CD14-positive monocyte (primary cell): Measurements from ENCODE around the gene PTX3. TPM values are rescaled to one million over a fixed set of nuclear protein-coding genes. Genes with fewer than 3 reads are reported as not detected.

ENCODE experiments used
- DNase-seq, 3 donors: peaks; one replicate each; pipeline ENCODE4 v3.0.0-alpha.2; 2011 to 2022
- H2AFZ ChIP-seq: 2 replicates; pipeline ENCODE4 v1.6.0; 2012; ENCODE audit warnings: mild to moderate bottlenecking, low read depth, low read length, inconsistent platforms; ENCODE audit not compliant: insufficient read depth, poor library complexity, severe bottlenecking
- H3K27ac ChIP-seq, 2 donors: 1 replicate in 1 of 2; 2 replicates in 1 of 2; pipeline ENCODE4 v1.5.1; 2012 to 2013; ENCODE audit warnings: low read length in 2 of 2, control low read depth in 1 of 2, inconsistent platforms in 1 of 2, low read depth in 1 of 2, mild to moderate bottlenecking in 1 of 2
- H3K27me3 ChIP-seq, 2 donors: one replicate each; pipeline versions ENCODE4 v1.6.0 to v1.6.1; 2011 to 2013; ENCODE audit warnings: low read length in 2 of 2; ENCODE audit not compliant: control insufficient read depth in 2 of 2, insufficient read depth in 2 of 2
- H3K36me3 ChIP-seq, 2 donors: replicated peaks in 1 of 2; 1 replicate in 1 of 2; 2 replicates in 1 of 2; pipeline versions ENCODE4 v1.5.1 to v1.6.1; 2012 to 2013; ENCODE audit warnings: low read length in 2 of 2, control low read depth in 1 of 2, inconsistent platforms in 1 of 2, mild to moderate bottlenecking in 1 of 2; ENCODE audit not compliant: insufficient read depth in 2 of 2, control insufficient read depth in 1 of 2
- H3K4me1 ChIP-seq, 2 donors: 1 replicate in 1 of 2; 2 replicates in 1 of 2; pipeline versions ENCODE4 v1.5.1 to v1.6.1; 2012 to 2013; ENCODE audit warnings: low read length in 2 of 2, control low read depth in 1 of 2, inconsistent platforms in 1 of 2, mild to moderate bottlenecking in 1 of 2, moderate library complexity in 1 of 2; ENCODE audit not compliant: insufficient read depth in 2 of 2, control insufficient read depth in 1 of 2
- H3K4me2 ChIP-seq: replicated peaks from 2 replicates; pipeline ENCODE3; 2012; ENCODE audit warnings: low read length, moderate library complexity, mild to moderate bottlenecking; ENCODE audit not compliant: poor library complexity, severe bottlenecking; ENCODE audit errors: extremely low read depth
- H3K4me3 ChIP-seq, 3 experiments: fragments of 200-600 bp in 1 of 3; sonication (generic) in 1 of 3; replicated peaks in 1 of 3; 1 replicate in 2 of 3; 2 replicates in 1 of 3; pipeline ENCODE4 v1.5.1; 2011 to 2013; ENCODE audit warnings: low read length in 3 of 3, mild to moderate bottlenecking in 3 of 3, control low read depth in 2 of 3, low read depth in 2 of 3, inconsistent platforms in 1 of 3, moderate library complexity in 1 of 3
- H3K79me2 ChIP-seq: 2 replicates; pipeline ENCODE4 v1.6.0; 2012; ENCODE audit warnings: mild to moderate bottlenecking, control low read depth, inconsistent platforms, low read length, moderate library complexity; ENCODE audit not compliant: insufficient read depth
- H3K9ac ChIP-seq: 2 replicates; pipeline ENCODE4 v1.6.0; 2017; ENCODE audit warnings: low read length, mild to moderate bottlenecking; ENCODE audit not compliant: insufficient read depth, poor library complexity, severe bottlenecking
- H3K9me3 ChIP-seq, 2 donors: replicated peaks in 1 of 2; 1 replicate in 1 of 2; 2 replicates in 1 of 2; pipeline versions ENCODE4 v1.5.1 to v1.6.1; 2012 to 2013; ENCODE audit warnings: low read length in 2 of 2, control low read depth in 1 of 2; ENCODE audit not compliant: control insufficient read depth in 1 of 2, insufficient read depth in 1 of 2
- H4K20me1 ChIP-seq: 2 replicates; pipeline ENCODE4 v1.6.0; 2012; ENCODE audit warnings: mild to moderate bottlenecking, low read length, control low read depth, moderate library complexity; ENCODE audit not compliant: insufficient read depth
- H3K27ac Mint-ChIP-seq, 7 donors: one replicate each; pipeline ENCODE4 v1.8.0; 2020; ENCODE audit warnings: mild to moderate bottlenecking in 7 of 7, mixed read lengths in 7 of 7, moderate library complexity in 6 of 7, inconsistent platforms in 2 of 7
- H3K27me3 Mint-ChIP-seq, 3 donors: one replicate each; pipeline ENCODE4 v1.8.0; 2021 to 2022; ENCODE audit warnings: low read depth in 3 of 3, mild to moderate bottlenecking in 3 of 3, mixed read lengths in 3 of 3, moderate library complexity in 3 of 3, inconsistent platforms in 1 of 3
- H3K36me3 Mint-ChIP-seq, 2 donors: one replicate each; pipeline ENCODE4 v1.8.0; 2020; ENCODE audit warnings: mixed read lengths in 2 of 2, inconsistent platforms in 1 of 2, mild to moderate bottlenecking in 1 of 2
- H3K4me1 Mint-ChIP-seq: one replicate; pipeline ENCODE4 v1.8.0; 2020; ENCODE audit warnings: mild to moderate bottlenecking, mixed read lengths
- H3K4me3 Mint-ChIP-seq, 2 donors: one replicate each; pipeline ENCODE4 v1.8.0; 2020; ENCODE audit warnings: mild to moderate bottlenecking in 2 of 2, mixed read lengths in 2 of 2, moderate library complexity in 1 of 2
- H3K9me3 Mint-ChIP-seq, 7 donors: one replicate each; pipeline ENCODE4 v1.8.0; 2020 to 2022; ENCODE audit warnings: mixed read lengths in 7 of 7, mild to moderate bottlenecking in 6 of 7, moderate library complexity in 6 of 7, inconsistent platforms in 2 of 7
- CTCF ChIP-seq: fragments of 200-600 bp; IDR thresholded peaks from one replicate; pipeline ENCODE4 v1.8.0; 2022; ENCODE audit warnings: antibody characterized with exemption, mild to moderate bottlenecking
- WGBS: methylation state at CpG from one replicate; pipeline ENCODE4 v1.1.5; 2013; ENCODE audit warnings: missing lambda C conversion rate; ENCODE audit not compliant: insufficient coverage; 5-methylcytosine and 5-hydroxymethylcytosine counted together
- intact Hi-C, 2 donors: fragments of 100-400 bp; cut with micrococcal nuclease; formaldehyde crosslinking; loops; one replicate each; pipeline versions ENCODE4 v1.15.0 to v1.15.1; 2023
- polyA plus RNA-seq, 3 donors: library from polyadenylated mRNA; depleted of rRNA in 1 of 3; unstranded in 2 of 3; stranded (reverse) in 1 of 3; fragments of 300-500 nt in 2 of 3; fragments of >200 nt in 1 of 3; fragmentation: Illumina TruSeq in 2 of 3; gene quantifications; 1 replicate in 2 of 3; 2 replicates in 1 of 3; pipeline ENCODE4 v1.2.3, GENCODE V29; 2012 to 2021

Gene PTX3
- polyA plus RNA-seq, 3 donors = 9.1 to 84.5 (median 10.5) TPM

GRCh38 chr3:157463816-157464215 is 27.2 kb downstream of the PTX3 start:
- Histone ChIP-seq H3K79me2 (no peaks in the 10 kb centered on the region), H3K36me3 (no peaks in the 10 kb centered on the region), H3K4me2 (no peak overlapping the region), H2AFZ (no peak overlapping the region), H4K20me1 (no peaks in the 10 kb centered on the region), H3K4me3 (no peak overlapping the region), H3K9ac (no peak overlapping the region), H3K27me3 (no peaks in the 10 kb centered on the region), H3K4me1 (peaks cover 12 to 23% of the 10 kb centered on the region in 2 donors), H3K9me3 (no peaks in the 10 kb centered on the region), H3K27ac (no peak overlapping the region)
- 100% methylated on average over 1 of the region's 1 CpG for WGBS
- no peak for DNase-seq
- Mint-ChIP-seq H3K27ac (no peak overlapping the region), H3K27me3 (peaks cover 0 to 2% (median 2%) of the 10 kb centered on the region in 3 donors), H3K9me3 (peaks cover 0 to 3% (median 0%) of the 10 kb centered on the region in 7 donors), H3K4me3 (no peak overlapping the region), H3K4me1 (peaks cover 22% of the 10 kb centered on the region), H3K36me3 (peaks cover 0 to 4% of the 10 kb centered on the region in 2 donors)
- no peak for TF ChIP-seq CTCF
- intact Hi-C loops = loop anchor here in 1 of 2 donors (10.0 kb wide), 1 partner anchor 49 kb away; no protein-coding TSS in a partner anchor

GRCh38 chr3:157464321-157464720 is 27.7 kb downstream of the PTX3 start:
- H3K36me3 Mint-ChIP-seq = peaks cover 0 to 4% of the 10 kb centered on the region in 2 donors
- no peak overlapping the region for H3K4me2 ChIP-seq
- peaks cover 17 to 28% of the 10 kb centered on the region in 2 donors for H3K4me1 ChIP-seq
- no peaks in the 10 kb centered on the region for H3K36me3 ChIP-seq
- intact Hi-C loops = loop anchor here in 1 of 2 donors (10.0 kb wide), 1 partner anchor 50 kb away; no protein-coding TSS in a partner anchor
- H3K4me1 Mint-ChIP-seq = peaks cover 27% of the 10 kb centered on the region
- H3K79me2 ChIP-seq = no peaks in the 10 kb centered on the region
- no peak for DNase-seq
- TF ChIP-seq CTCF = no peak
- H2AFZ ChIP-seq = no peak overlapping the region
- no peaks in the 10 kb centered on the region for H4K20me1 ChIP-seq
- no peak overlapping the region for H3K9ac ChIP-seq
- H3K27ac Mint-ChIP-seq = no peak overlapping the region
- no peak overlapping the region for H3K27ac ChIP-seq
- no peaks in the 10 kb centered on the region for H3K9me3 ChIP-seq
- H3K27me3 Mint-ChIP-seq = peaks cover 0 to 2% (median 2%) of the 10 kb centered on the region in 3 donors
- H3K9me3 Mint-ChIP-seq = no peaks in the 10 kb centered on the region
- H3K27me3 ChIP-seq = no peaks in the 10 kb centered on the region
- H3K4me3 ChIP-seq = no peak overlapping the region
- no peak overlapping the region for H3K4me3 Mint-ChIP-seq
- WGBS = 100% methylated on average over 1 of the region's 3 CpGs
